ENCODE measurements around the gene TMEM101.

DNA sequence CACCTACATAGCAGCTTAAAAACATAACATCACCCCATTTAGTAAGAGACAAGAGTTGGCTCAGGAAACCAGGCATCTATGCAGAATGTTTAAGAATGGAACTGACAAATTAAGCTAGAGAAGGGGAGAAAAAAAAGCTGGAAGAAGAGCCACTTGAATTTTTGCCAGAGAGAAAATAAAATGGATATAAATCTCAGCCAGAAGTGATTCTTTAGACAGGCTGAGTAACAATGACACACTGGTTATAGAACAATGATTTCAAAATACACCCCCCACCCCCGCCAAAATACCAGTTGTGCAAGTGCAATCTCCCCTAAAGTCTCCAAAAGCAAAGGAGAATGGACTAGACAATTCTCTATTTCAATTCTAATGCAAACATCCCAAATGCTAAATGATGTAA lies 29.3 kb upstream of the TMEM101 start:
- TF ChIP-seq, protein P1, sequence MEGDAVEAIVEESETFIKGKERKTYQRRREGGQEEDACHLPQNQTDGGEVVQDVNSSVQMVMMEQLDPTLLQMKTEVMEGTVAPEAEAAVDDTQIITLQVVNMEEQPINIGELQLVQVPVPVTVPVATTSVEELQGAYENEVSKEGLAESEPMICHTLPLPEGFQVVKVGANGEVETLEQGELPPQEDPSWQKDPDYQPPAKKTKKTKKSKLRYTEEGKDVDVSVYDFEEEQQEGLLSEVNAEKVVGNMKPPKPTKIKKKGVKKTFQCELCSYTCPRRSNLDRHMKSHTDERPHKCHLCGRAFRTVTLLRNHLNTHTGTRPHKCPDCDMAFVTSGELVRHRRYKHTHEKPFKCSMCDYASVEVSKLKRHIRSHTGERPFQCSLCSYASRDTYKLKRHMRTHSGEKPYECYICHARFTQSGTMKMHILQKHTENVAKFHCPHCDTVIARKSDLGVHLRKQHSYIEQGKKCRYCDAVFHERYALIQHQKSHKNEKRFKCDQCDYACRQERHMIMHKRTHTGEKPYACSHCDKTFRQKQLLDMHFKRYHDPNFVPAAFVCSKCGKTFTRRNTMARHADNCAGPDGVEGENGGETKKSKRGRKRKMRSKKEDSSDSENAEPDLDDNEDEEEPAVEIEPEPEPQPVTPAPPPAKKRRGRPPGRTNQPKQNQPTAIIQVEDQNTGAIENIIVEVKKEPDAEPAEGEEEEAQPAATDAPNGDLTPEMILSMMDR (IDR thresholded peaks at IDR 0.05; ENCODE audit: insufficient read depth, low read length, poor library complexity, severe bottlenecking), result no peak
- TF ChIP-seq EZH2phosphoT487 (conservative IDR thresholded peaks at IDR 0.05; ENCODE audit: low read length), result no peak
